ENCODE measurements around the gene CLDN12.

GRCh38 chr7:90446137-90446899 lies 43.1 kb downstream of the CLDN12 start:
- TF ChIP-seq POLR2A (IDR thresholded peaks at IDR 0.05; ENCODE audit: low read depth, low read length) = no peak
- TF ChIP-seq POLR2AphosphoS5 (IDR thresholded peaks at IDR 0.05; ENCODE audit: low read depth, low read length) = no peak
- TF ChIP-seq TAF1 (IDR thresholded peaks at IDR 0.05; ENCODE audit: borderline replicate concordance, low read depth, low read length) = no peak
